SK-N-MC (cell line): ENCODE data around the gene RNF130.

Experiments used
- EZH2 ChIP-seq: fragments of 200-600 bp; sonication (generic); IDR thresholded peaks from one replicate; pipeline ENCODE4 v1.6.1; 2017; ENCODE audit warnings: antibody characterized with exemption
- POLR2AphosphoS5 ChIP-seq: IDR thresholded peaks from 2 replicates; pipeline ENCODE4 v1.6.1; 2012; ENCODE audit warnings: mild to moderate bottlenecking, low read depth, low read length, borderline replicate concordance

- TF ChIP-seq POLR2AphosphoS5: no peak
- no peak for TF ChIP-seq EZH2
Observed at GRCh38 chr5:180077594-180078284, 6.2 kb upstream of the RNF130 start.
